ENCODE data around the gene SLC13A4. TPM values are rescaled to one million over a fixed set of nuclear protein-coding genes. Genes with fewer than 3 reads are reported as not detected.
"Not testable (repeated sequence)": the region's sequence is repeated elsewhere in the genome, so short reads cannot be mapped to it uniquely, and the experiment has no call there.

Gene SLC13A4, protein sequence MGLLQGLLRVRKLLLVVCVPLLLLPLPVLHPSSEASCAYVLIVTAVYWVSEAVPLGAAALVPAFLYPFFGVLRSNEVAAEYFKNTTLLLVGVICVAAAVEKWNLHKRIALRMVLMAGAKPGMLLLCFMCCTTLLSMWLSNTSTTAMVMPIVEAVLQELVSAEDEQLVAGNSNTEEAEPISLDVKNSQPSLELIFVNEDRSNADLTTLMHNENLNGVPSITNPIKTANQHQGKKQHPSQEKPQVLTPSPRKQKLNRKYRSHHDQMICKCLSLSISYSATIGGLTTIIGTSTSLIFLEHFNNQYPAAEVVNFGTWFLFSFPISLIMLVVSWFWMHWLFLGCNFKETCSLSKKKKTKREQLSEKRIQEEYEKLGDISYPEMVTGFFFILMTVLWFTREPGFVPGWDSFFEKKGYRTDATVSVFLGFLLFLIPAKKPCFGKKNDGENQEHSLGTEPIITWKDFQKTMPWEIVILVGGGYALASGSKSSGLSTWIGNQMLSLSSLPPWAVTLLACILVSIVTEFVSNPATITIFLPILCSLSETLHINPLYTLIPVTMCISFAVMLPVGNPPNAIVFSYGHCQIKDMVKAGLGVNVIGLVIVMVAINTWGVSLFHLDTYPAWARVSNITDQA
- not detected for total RNA-seq

DNA sequence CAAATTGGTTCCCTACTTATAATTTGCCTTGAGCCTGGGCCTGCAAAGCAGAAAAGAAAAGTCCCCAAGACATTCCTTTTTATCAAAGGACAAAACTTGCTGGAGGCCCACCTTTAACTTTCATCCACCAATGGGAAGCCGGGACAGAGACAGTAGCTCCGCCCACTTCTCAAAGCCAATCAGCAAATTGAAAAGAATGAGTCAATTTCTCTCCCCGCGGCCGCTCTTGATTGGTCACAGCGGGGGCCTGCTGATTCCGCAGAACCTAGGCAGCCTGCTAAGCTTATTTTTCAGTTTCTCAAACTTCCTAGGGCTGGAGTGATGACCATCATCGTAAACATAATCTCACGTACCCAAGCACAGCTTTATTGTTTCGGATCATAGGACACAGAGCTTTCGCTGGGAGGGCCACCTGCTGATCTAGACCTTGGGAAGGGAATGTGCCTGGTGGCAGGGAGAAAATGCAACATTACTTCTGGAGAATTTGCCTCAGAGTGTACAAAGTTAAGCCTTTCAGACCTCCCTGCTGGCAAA, at the start of gene SLC13A4:
SLC13A4 (minus strand) TSS at position 51 of the 534 bp plus-strand sequence. CDS start 690 bp downstream, outside the sequence.
- peaks cover 3% of the 10 kb centered on the region for H3K27me3 Mint-ChIP-seq

DNA sequence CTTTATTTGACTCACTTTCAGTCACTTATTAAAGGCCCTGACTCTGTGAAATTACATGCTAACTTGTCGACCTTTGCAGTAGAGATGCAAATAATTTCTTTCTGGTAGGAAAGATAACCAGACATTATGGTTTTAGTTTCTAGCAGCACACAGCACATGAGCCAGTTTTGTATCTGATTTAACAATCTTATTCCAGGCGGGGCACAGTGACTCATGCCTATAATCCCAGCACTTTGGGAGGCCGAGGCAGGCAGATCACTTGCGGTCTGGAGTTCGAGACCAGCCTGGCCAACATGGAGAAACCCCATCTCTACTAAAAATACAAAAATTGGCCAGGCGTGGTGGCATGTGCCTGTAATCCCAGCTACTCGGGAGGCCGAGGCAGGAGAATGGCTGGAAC, 47.9 kb upstream of the SLC13A4 start:
- H3K9me3 Mint-ChIP-seq; H3K27ac Mint-ChIP-seq; H3K4me3 Mint-ChIP-seq; H3K4me1 Mint-ChIP-seq; H3K36me3 Mint-ChIP-seq (ENCODE audit: low read depth); H3K27me3 Mint-ChIP-seq; ATAC-seq (replicated peaks): not testable (repeated sequence)

More for the DNA sequence above, at the start of gene SLC13A4:
- H3K4me3 Mint-ChIP-seq = no peak within 1 kb of the TSS
- no peaks in the 10 kb centered on the region for H3K4me1 Mint-ChIP-seq
- H3K9me3 Mint-ChIP-seq = no peaks in the 10 kb centered on the region
- no peak within 1 kb of the TSS for H3K27ac Mint-ChIP-seq
- no peaks in the 10 kb centered on the region for H3K36me3 Mint-ChIP-seq (ENCODE audit: low read depth)
- ATAC-seq (replicated peaks) = no peak

DNA sequence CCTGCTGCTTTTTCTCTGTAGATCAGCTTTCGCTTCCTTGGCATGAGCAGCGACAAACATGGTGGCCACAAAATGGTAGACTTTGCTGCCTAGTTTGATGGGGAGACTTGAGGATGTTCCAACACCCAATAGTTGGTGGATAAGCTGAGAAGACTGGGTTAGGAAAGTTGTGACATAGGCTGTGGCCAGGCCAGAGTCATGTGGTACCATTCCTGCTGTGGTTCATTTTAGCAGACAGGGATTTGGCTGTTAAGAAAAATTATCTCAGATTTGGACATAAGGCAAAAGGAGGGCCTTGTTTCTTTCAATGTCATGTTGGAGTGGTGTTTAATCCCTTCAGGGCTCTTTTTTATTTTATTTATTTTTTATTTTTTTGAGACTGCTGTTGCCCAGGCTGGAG, 47.2 kb upstream of the SLC13A4 start:
- H3K4me1 Mint-ChIP-seq = no peaks in the 10 kb centered on the region
- ATAC-seq (replicated peaks) = no peak
- H3K36me3 Mint-ChIP-seq (ENCODE audit: low read depth) = no peaks in the 10 kb centered on the region
- no peak overlapping the region for H3K4me3 Mint-ChIP-seq
- H3K27ac Mint-ChIP-seq = no peak overlapping the region
- peaks cover 4% of the 10 kb centered on the region for H3K9me3 Mint-ChIP-seq
- H3K27me3 Mint-ChIP-seq = no peaks in the 10 kb centered on the region

DNA sequence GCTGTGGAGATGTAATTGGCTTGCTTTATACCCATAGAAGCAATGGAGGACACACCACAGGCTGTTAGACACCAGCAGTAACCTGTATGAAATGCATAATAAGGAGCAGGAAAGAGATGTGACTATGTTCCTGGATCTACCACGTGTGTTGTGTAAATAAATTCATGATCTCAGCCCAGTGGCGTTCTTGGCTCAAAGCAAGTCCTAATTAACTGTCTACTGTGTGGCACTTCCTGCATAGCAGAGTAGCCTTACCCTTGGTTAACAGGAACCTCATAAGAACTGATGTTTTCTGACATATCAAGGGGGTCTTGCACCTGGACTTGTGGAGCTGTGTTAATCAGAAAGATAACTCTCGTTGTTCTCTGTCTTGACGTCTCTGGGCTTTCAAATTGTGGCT, 46.3 kb upstream of the SLC13A4 start:
- Mint-ChIP-seq H3K27me3 (no peaks in the 10 kb centered on the region), H3K27ac (no peak overlapping the region), H3K36me3 (ENCODE audit: low read depth) (no peaks in the 10 kb centered on the region)

DNA sequence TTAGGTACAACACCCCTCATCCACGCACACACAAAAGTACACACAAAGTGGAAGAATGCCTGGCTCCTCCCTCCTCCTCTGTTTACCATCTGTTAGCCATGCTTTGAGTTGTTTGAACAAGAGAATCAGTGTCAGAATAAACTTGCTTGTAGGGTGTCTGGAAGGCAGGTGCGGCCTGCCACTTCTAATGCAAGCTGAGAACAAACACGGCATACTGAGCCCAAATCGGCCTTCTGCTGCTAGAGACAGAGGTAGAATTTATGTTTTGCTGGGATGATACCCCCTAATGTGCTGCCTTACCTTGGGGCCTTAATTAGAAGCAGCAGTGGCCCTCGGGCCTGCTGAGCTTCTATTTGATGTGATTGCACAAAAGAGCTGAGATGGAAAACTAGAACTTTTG, 45.5 kb upstream of the SLC13A4 start:
- Mint-ChIP-seq H3K27me3 (no peaks in the 10 kb centered on the region), H3K36me3 (ENCODE audit: low read depth) (no peaks in the 10 kb centered on the region), H3K27ac (no peak overlapping the region), H3K9me3 (peaks cover 4% of the 10 kb centered on the region), H3K4me1 (no peaks in the 10 kb centered on the region), H3K4me3 (no peak overlapping the region)
- no peak for ATAC-seq (replicated peaks)

More for the DNA sequence above, 46.3 kb upstream of the SLC13A4 start:
- no peak for ATAC-seq (replicated peaks)
- Mint-ChIP-seq H3K9me3 (peaks cover 4% of the 10 kb centered on the region), H3K4me3 (no peak overlapping the region), H3K4me1 (no peaks in the 10 kb centered on the region)

DNA sequence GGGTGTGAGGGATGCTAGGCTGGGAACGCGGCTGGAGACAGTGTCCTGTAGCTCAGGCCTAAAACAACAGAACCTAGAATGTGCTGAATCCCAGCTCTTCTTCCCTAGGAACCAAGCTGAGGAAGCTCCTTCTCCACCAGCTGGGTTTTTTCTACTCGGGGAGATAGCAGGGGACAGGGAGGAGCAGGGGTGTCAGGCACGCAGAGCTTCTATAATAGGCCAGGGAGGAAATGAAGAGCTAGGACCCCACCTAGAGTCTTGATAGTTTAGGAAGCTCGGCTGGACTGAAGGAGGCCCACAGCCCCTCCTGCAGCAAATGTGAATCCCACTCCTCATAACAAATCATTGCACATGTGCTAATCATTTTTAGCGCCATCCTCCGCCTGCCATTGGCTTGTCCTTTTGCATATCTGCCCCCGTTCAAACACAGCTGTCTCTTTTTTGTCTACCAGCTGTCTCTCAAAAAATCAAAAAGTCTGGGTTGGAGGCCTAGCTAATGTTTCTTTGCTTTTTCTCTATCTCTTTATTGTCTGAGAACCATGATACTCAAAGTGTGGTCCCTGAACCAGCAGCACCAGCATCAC, 44.7 kb upstream of the SLC13A4 start:
- Mint-ChIP-seq H3K36me3 (ENCODE audit: low read depth) (no peaks in the 10 kb centered on the region), H3K27me3 (no peaks in the 10 kb centered on the region), H3K27ac (no peak overlapping the region), H3K9me3 (no peaks in the 10 kb centered on the region), H3K4me1 (no peaks in the 10 kb centered on the region), H3K4me3 (no peak overlapping the region)
- no peak for ATAC-seq (replicated peaks)

DNA sequence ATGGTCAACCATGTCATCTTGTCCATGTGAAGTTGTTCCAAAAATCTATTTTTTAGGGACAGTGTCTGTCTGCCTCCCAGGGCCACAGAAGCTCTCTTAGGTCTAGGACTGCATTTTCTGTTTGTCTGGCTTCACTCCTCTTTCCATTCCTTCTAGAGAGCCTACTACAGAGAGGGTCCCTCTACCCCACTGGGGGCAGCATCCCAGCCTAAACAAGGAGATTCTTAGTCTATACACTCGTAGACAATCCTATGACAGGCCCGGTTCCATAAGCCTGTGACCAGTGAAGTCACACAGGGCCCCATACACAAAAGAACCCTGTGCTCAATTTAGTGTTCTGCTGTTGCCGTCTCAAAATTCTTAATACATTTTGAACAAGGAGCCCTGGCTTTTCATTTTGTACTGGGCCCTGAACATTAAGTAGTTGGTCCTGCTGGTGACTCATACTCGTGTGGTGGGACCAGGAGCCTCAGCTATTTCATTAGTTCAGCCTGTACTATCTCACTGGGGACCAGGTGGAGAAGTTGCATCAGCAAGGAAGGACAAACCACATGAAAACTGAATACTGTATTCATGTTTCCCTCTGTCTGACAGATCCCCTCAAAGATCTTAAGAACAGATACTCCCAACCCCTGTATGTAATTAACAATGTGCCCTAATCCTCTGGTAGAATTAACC, 44.1 kb upstream of the SLC13A4 start:
- no peak overlapping the region for H3K27ac Mint-ChIP-seq
- ATAC-seq (replicated peaks) = no peak
- H3K4me1 Mint-ChIP-seq = no peaks in the 10 kb centered on the region
- H3K9me3 Mint-ChIP-seq = no peaks in the 10 kb centered on the region
- H3K36me3 Mint-ChIP-seq (ENCODE audit: low read depth) = no peaks in the 10 kb centered on the region
- H3K4me3 Mint-ChIP-seq = no peak overlapping the region
- no peaks in the 10 kb centered on the region for H3K27me3 Mint-ChIP-seq

DNA sequence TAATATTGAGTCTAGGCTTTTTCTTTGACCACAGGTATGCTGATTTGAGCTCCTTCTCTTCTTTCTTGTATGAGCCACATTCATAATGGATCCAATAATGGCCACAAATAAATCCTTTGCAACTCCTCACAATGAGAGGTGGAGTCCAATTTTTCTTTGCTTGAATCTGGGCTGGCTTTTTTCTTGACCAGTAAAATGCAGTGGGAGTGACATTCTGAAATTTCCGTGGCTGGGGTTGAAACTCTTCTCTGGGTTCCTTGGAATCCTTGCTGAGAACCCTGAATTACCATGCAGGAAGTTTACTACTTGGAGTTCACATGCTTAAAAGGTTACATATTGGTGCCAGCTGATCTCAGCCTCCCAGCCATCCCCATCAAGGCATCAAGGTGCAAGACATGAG, 43.1 kb upstream of the SLC13A4 start:
- Mint-ChIP-seq H3K4me1 (no peaks in the 10 kb centered on the region), H3K27me3 (no peaks in the 10 kb centered on the region), H3K36me3 (ENCODE audit: low read depth) (no peaks in the 10 kb centered on the region), H3K4me3 (no peak overlapping the region), H3K27ac (no peak overlapping the region), H3K9me3 (no peaks in the 10 kb centered on the region)
- ATAC-seq (replicated peaks) = no peak

DNA sequence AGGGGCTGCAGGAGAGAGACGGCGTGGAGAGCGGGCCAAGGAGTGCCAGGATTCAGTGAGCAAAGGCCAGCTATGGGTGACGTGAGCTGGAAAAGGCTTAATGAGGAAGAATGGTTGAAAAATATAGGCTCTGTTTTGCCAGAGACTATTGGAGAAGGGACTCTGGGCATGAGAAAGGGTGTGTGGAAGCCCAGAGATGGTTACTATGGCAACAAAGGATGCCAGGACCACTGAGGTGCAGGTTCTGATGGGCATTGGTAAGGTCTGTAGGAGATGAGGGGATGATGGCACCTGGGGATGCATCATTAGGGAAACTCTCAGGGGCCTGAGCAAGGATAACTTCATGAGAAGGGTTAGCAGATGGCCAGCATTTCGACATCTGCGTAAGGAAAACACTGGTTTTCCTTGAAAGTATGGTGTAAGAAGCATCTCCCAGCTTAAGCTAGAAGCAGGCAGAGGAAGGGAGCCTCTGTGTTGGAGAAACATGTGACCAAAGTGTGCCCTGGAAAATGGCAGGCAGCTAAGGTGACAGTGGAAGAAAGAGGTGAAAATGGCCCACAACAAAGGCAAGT, 42.2 kb upstream of the SLC13A4 start:
- Mint-ChIP-seq H3K27me3 (no peaks in the 10 kb centered on the region), H3K27ac (no peak overlapping the region), H3K36me3 (ENCODE audit: low read depth) (no peaks in the 10 kb centered on the region), H3K9me3 (peaks cover under 1% of the 10 kb centered on the region), H3K4me3 (no peak overlapping the region), H3K4me1 (peaks cover 1% of the 10 kb centered on the region)
- no peak for ATAC-seq (replicated peaks)

DNA sequence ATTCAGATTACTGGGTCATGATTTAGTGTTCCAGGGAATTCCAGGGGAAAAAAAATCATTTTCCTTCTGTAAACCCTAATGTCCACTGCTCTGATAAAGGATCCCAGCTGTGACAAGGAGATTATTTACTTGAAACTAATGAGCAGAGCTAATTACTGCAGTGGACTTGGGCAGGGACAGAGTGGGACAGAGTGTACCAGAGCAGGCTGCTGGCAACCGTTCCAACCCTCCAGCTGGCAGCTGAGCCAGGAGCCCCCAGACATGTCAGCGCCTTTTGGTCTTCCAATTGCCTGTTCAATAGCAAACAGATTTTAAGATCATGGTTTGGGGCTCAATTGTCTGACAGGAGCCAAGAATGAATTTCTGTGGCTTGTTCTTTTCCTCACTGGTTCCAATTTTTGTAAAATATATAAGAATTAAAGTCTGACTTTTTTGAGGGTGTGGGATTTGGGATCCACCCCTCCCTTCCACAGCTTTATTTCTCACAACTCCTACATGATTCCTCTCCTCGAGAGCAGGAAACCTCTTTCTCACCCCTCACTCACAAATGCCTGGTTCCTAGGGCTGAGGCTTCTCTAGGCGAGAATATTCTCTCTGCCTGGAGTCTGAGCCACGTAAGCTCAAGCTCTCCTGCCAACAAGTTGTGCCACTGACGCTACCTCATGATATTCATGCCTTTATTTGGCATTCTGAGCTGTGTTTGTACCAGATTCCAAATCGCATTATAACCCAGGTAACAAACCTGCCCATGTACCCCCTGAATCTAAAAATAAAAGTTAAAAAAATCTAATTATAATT, 41.2 kb upstream of the SLC13A4 start:
- ATAC-seq (replicated peaks) = no peak

DNA sequence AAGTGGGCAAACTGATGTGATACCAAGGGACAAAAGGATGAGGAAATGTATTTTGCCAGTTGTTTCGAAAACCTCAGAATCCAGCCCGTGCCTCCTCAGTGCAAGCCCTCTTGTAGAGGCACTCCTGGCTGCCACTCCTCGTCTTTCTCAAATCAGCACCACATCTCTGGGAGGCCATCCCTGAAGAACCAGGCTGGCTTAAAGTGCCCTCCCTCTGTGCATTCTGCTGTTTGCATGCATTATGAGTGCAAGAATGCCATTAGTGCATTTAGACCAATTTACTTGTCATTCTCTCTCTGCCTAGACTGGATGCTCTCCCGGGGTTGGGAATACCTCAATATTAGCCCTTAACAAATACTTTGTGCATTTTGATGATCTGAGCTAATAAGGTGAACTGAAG, 40.5 kb upstream of the SLC13A4 start:
- Mint-ChIP-seq H3K36me3 (ENCODE audit: low read depth) (no peaks in the 10 kb centered on the region), H3K4me1 (peaks cover 5% of the 10 kb centered on the region), H3K4me3 (no peak overlapping the region), H3K9me3 (peaks cover 3% of the 10 kb centered on the region), H3K27ac (no peak overlapping the region), H3K27me3 (peaks cover 8% of the 10 kb centered on the region)
- ATAC-seq (replicated peaks) = no peak

More for the DNA sequence above, 41.2 kb upstream of the SLC13A4 start:
- Mint-ChIP-seq H3K9me3 (peaks cover 3% of the 10 kb centered on the region), H3K4me1 (peaks cover 5% of the 10 kb centered on the region), H3K4me3 (no peak overlapping the region), H3K36me3 (ENCODE audit: low read depth) (no peaks in the 10 kb centered on the region), H3K27ac (no peak overlapping the region), H3K27me3 (peaks cover 3% of the 10 kb centered on the region)

DNA sequence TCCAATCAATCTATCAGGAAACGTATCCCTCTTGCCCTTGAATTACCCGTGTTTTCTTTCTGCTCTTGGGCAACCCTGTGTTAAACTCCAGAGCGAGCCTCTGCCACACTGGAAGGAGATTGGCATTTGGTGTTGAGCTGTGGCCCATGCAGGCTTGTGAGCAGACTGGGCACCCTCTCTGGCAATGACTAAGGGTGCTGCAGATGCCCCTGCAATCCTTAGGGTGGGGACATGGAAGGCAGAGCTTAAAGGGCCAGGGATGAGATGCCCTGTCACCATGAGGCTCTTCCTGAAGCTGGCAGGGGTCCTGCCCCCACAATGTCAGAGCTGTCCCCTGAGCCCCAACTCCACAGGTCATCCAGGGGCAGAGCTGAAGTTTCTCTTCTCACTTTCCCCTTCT, 40.1 kb upstream of the SLC13A4 start:
- no peak for ATAC-seq (replicated peaks)
- Mint-ChIP-seq H3K4me3 (no peak overlapping the region), H3K27ac (no peak overlapping the region), H3K4me1 (peaks cover 5% of the 10 kb centered on the region), H3K36me3 (ENCODE audit: low read depth) (no peaks in the 10 kb centered on the region), H3K27me3 (peaks cover 8% of the 10 kb centered on the region), H3K9me3 (peaks cover 3% of the 10 kb centered on the region)

DNA sequence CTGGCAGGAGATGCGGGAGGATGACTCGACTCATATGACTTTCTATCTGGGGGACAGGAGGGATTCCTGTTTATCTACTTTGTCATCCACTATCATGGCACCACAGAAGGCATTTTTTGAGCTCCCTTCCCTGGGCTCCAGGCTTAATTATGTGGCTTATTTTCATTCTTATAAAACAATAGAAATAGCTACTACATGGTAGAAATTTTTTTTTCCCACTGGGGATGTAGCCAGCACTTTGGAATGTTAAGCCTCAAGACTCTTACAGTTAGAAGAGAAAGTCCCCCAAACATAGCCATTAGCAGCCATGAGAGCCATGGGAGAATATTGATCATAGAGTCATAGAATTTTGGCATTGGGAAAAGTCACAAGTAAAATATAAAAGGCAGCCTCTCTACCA, 35.3 kb upstream of the SLC13A4 start:
- Mint-ChIP-seq H3K4me1 (peaks cover 5% of the 10 kb centered on the region), H3K27ac (no peak overlapping the region), H3K4me3 (no peak overlapping the region), H3K36me3 (ENCODE audit: low read depth) (no peaks in the 10 kb centered on the region), H3K9me3 (peaks cover 3% of the 10 kb centered on the region), H3K27me3 (peaks cover 25% of the 10 kb centered on the region)
- ATAC-seq (replicated peaks) = no peak

Data from activated T-helper 17 cell treated with anti-CD3 and anti-CD28 coated beads, Interleukin-2, amount 50 U/mL, for 72 hours (primary cell).